ENCODE results near the gene MAN1C1.
"Not testable (repeated sequence)": the region's sequence is repeated elsewhere in the genome, so short reads cannot be mapped to it uniquely, and the experiment has no call there.

Gene MAN1C1

DNA sequence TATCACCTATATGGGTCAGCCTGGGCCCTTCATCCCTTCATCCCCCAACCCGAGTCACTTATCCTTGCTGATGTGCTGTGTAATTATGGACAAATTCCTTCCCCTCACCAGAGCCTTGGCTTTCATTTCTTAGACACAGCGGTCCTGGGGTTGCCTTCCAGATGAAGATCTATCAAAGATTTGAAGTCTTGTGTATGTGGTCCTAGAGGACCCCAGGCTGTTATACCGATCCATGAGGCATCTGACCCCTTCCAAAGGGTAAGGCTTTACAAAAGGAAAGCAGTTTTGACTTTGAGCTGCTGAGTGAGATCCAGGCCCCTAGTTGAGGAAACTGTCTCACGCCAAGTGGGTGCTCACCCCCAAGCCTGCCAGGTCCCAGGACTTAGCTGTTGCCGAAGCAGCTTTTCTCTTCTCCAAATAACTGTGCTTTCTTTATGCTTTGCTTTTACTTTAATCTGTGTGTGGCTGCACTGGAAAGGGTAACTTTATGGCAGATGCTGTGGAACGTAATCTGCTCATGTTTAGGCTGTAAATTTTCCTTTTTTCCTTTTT lies 37.6 kb downstream of the MAN1C1 start:
- no peak for DNase-seq

DNA sequence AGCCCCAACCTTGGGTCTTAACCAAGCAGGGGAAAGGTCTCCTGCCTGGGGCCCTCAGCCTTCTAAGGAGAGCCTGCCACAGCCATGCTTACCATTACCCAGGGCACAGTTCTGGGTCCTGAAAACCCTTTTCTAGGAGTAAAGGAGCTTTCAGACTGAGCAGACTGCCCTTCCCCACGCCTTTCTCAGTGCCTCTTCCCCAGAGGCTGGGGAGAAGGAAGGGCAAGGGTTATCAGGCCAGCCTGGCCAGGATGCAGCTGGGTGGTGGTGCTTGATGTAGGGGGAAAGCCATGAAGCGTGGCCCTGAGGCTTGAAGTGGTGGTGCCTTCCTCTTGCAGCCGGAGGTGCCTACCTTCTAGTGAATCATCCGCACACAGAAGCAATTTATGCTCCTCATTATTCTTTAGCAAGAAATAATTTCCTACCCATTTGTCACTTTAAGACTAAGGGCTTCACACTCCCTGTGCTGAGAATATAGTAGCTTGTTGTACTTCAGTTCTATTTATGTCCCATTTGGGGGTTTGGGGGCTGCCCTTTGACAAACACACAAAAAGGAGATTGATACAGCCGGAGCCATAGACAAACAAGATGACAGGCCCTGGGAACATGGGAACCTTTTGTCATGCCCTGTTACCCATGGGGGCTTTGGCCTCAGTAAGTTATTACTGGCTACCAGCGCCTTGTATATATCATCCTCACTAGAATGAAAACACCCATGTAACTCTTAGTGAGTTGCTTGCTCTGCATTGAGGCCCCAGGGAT lies 40.7 kb downstream of the MAN1C1 start:
- no peak for DNase-seq

DNA sequence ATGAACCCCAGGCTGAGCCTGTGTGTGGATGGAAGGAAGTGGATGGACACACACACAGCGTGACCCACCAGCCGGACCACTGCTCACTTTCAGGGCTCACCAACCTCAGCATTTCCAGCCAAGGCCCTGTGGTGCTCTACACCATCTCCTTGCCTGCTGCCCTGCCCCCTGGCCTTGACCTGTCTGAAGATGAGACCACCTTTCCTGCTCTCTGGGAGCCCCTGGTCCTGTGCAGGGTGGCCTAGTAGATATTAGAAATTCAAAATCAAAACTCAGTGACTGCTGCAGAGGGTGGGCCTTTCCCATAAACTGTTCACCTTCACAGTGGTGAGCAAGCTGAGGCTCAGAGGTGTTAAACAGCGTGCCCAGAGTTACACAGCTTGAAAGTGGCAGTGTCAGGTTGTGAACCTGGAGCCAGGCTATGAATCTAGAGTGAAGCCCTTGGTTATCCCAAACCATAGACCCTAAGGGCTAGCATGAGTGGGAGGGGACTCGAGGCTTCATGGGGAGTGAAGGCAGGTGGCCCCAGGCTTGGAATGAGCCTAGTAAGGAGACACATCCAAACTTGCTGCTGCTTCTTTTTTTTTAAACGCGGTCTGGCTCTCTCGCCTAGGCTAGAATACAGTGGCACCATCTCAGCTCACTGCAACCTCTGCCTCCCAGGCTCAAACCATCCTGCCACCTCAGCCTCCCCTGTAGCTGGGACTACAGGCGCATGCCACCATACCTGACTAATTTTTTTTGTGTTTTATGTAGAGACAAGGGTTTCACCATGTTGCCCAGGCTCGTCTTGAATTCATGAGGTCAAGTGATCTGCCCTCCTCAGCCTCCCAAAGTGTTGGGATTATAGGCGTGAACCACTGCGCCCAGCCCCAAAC lies 41.5 kb downstream of the MAN1C1 start:
- DNase-seq = no peak

DNA sequence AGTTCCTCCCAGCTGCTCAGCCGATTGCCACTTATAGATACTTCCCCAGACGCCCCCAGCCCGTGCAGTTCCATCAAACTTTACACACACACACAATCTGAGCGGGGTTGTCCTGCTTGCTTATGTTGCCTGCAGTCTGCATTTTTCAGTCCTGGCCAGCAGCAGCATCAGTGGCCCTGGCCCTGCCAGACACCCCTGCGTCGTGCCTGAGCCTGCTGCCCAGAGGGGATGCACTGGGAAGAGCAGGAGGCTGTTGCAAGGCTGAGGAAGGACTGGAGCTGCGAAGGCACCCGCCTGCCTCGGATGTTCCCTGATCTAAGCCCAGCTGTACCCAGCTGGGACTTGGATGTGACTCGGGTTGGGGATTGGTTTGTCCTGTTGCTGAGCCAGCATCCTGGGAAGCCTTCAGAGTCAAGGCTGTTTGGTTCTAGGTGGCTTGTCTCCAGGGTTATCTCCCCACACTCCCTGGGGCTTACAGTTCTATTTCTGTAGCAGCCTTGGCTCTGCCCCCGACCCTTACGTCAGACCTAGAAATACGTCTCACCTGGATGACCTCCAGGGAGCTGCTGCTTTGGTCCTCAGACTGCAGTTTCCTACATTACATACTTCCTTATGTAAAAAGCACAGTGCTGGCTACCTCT lies 42.3 kb downstream of the MAN1C1 start:
- DNase-seq = no peak

DNA sequence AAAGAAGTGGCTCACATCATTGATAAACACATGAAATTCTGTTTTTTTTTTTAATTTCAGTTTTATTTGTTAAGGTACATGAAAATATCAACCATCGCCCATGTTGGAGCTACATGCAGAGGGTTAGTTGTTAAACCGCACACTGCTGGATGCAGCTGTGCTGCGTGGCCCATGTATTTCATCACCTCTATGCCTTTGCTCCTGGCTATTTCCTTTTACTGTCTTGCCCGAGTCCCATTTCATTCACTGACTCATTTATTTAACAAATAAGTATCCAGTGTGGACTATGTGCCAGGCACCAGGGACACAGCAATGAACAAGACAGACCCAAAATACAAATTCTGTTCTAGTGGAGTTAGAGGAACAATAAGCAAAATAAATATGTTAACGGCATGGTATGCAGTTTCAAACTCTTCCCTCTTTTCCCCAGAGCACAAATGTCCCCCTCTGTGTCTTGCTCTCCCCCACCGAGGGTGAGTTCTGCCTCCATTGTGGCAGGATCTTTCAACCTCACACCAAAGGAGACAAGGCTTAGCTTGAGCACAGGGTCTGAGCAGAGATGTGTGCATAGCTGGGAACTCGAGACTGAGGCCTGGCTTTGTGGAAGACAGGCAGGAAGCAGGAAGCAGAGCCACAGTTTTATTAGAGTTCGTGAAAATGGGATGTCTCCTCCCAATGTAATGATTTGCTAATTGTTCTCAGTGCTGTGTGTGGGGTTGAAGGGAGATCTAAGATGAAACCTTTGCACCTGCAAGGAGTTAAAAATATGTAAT lies 44.6 kb downstream of the MAN1C1 start:
- no peak for DNase-seq

DNA sequence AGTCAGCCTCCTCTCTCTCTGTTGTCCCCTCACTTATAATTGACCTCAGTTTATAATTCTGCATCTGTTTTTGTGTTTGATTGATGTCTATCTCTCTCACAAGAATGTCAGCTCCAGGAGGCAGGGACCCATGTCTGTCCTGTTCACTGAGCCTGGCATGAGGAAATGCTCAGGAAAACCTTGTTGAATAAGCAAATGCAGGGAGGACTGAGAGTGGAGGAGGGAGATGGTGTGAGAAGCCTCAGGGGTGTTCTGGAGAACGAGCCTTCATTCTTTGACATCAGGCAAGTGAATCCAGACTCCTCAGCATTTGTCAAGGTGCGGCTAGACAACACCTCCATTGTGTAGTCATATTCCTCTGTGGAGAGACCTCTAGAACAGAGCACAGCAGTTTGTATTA lies 45.5 kb downstream of the MAN1C1 start:
- DNase-seq = no peak

DNA sequence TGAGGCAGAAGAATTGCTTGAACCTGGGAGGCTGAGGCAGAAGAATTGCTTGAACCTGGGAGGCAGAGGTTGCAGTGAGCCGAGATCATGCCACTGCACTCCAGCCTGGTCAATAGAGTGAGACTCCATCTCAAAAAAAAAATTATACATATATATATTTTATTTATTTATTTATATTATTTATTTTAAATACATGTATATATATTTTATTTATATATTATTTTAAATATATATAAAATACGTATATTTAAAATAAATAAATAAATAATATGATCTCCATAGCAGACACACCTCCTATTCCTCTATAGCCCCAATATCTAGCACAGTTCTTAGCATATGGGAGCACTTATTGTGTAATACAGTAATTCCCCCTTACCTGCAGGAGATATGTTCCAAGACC lies 46.4 kb downstream of the MAN1C1 start:
- not testable (repeated sequence) for DNase-seq

DNA sequence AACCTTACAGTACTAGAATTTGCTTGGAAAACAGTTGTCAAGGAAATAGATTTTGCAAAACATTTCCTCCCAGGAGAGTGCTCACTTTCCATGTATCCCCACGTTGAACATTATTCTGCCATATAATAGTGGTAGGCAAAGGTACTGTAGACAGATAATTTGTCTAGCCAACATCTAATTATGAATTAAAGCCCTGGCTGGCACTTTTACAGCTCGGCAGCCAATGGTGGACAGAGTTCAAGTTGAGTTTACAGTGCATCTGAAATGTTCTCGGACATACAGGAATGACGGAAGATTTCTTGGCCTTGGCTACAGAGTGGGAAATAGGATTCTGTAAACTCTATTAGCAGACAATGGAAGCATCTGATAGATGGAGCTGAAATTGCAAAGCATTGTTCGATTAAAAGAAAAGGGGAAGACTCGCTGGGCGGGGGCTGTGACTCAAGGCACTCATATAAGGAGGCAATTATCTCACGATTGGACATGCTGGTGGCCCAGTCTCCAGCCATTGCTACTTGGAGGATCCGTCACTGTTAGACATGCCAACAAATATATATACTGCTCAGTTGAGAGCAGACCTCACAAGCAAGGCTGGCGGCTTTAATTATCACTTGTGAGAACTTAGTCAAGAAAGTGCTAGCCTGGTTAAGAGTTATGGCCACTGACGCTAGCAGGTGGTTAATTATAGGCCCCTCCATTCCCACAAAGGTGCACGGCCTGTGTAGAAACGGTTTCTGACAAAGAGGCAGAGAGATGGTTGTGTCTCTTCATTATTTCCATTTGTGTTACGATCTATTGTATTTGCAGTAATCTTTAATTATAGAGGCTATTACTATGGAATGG lies 48.0 kb downstream of the MAN1C1 start:
- DNase-seq = no peak

DNA sequence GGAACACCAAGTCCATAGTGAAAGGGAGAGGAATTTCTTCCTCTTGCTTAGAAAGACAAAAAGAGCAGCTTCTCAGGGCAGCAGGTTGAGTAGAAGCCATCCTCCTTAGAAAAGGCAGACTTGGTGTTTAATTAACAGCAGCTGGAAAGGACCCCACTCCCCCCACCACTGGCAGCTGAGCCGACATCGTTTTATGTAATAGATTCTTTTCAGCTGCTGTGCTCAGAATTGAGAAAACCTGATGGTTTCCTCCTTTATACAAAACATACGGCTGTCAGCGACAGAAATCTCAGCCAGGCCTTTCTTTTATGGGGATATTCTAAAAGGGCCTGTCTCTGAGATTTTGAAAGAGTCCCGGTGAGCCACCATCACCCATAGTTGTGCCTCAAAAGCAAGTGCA lies 49.9 kb downstream of the MAN1C1 start:
- no peak for DNase-seq

DNA sequence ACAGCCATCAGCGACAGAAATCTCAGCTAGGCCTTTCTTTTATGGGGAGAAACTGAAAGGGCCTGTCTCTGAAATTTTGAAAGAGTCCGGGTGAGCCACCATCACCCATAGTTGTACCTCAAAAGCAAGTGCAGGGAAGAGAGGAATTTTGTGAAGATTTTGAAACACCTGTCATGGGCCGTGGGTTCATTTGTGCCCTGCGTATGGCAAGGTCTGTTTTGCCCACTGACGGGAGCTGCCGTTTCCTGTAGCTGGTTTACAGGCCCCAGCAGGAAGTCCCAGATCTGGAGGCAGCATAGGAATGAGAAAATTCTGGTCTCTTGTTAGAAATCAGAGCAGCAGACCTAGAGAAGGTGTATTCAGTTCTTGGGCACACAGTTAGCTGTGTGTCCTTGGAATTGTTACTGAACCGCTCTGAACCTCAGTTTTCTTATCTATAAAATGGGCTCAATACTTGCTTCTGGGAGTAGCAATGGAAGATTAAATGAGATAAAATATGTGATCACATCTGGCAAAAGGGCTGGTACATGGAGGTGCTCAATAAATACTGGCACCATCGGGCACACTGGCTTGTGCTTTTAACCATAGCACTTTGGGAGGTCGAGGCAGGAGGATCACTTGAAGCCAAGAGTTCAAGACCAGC lies 52.5 kb downstream of the MAN1C1 start:
- no peak for DNase-seq

DNA sequence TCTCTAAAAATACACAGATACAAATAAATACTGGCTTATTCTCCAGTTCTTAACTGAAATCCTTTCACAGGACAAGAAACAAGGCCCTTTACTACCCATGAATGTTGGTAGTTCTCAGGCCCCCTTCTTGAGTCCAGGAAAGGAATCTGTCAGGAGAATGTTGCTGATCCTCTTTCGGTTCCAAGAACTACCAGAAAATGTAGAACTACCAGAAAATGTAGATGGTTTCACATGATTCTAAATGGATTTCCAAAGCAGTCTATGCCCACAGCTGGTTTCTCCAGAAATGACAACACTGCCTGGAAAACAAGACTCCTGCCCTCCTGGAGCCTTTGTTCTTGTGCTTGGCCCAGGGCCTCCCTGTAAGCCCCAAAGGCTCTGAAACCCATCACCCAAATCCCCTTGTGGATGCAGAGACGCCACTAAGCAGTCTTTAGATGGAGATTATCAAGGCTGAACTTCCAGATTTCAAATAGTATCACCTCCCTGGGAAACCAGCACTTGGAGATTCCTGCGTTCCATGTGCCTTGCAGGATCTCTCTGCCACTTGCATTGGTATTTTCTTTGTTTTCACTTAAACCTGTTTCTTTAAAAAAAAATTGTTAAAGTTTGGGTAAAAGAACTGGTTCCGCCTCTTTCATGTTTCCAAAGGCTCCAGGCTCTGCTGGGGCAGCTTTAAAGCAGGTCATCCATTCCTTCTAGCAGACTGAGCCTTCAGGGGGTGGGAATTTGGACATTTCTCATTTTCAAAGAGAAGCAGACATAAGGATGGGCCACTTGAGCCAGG lies 53.4 kb downstream of the MAN1C1 start:
- no peak for DNase-seq

DNA sequence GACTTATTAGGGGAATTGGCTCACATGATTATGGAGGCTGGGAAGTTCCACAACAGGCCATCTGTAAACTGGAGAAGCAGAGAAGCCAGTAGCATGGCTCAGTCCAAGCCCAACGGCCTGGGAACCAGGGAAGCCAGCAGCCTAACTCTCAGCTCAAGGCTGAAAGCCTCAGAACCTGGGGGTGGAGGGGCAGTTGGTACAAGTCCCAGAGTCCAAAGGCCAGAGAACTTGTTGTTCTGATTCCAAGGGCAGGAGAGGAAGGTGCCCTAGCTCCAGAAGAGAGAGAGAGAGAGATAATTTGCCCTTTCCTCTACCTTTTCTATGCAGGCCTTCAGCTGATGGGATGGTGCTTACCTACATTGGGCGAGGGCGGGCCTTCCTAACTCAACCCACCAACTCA lies 55.3 kb downstream of the MAN1C1 start:
- DNase-seq = no peak

DNA sequence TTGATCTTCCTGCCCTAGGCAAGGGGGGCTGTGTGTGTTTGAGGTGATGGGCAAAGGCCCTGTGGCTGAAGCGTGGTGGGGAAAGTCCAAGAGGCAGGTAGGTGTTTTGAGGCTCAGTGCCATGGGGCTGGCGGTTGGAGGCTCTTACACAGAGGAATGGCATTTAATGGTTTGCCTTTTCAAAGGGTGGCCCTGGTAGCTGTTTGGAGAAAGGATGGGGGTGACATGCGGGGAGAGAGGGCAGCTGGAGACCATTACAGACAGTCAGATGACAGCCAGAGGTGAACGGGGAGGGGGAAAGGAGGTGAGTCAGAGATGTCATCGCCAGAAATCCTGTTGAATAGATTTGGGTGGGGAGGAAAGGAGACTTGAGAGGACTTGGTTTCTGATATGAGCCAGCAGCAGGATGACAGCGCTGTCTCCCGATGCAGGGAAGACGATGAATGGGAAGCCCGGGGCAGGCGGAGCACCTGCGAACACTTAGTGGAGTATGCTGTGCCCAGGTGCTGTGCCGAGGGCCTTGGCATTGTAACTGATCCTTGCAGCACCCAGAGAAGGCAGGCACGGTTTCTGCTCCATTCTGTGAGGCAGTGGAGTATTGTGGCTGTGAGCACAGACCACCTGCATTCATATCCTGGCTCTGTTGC lies 56.3 kb downstream of the MAN1C1 start:
- no peak for DNase-seq

DNA sequence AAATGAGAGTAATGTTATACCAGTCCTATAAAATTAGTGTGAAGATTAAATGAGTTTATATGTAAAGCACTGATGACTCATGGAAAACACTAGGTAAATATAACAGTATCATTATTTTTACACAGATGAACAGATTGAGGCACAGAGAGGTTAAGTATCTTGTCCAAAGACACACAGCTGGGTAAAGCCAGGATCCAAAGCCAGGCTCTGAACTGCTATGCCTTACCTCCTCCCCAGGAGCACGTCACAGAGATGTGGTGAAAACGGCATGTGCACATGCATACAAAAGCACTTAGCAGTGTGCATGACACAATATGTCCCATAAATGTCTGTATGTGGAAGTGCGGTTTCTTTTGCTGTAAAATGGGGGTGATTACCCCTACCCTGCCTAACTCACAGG lies 56.9 kb downstream of the MAN1C1 start:
- DNase-seq = no peak

DNA sequence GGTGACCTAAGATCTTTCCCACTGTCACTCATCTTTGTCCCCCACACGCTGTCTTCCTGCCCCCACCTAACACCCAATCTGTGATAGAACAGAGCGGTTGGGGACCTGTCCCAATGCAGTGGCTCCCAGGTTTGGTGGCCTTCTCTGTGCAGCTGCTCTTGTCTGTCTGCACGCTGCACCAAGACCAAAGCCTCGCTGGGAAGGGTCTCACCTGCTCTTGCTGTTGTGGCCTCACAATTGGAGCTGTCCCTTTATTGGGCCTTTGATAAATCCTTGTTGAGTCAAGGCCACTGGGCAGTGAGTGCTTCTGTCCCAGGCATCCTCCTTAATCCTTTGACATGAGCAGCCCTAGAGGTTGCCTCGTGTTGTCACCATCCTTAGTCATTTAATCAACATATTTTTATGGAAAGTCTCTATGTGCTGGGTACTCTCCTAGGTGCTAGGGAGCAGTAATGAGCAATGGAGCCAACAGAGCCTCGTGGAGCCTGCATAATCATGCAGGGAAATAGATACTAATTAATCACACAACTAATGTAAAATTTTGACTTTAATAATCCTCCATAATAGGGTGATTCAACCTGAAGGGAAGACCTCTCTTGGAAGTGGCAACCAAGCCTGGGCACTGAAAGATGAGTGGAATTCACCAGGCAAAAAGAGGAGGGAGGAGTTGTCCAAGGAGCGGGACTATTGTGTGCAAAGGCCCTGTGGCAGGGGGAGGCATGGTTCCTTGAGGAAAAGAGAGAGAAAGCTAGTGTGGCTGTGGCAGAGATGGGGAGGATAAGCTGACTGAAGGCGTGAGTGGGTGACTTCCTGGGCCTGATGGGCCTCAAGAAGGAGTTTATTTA lies 57.6 kb downstream of the MAN1C1 start:
- DNase-seq = no peak

DNA sequence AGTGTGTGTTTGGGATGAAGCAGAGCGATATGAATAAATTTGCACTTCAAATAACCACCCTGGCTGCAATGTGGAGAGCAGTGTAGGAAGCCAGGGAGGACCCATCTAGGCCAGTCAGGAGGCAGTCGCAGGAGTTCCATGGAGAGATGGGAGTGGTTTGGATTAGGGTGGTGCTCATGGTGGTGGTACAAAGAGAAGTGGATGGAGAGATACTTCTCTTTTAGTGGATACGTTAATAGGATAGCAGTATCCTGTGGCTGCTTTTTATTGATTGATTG lies 58.2 kb downstream of the MAN1C1 start:
- no peak for DNase-seq

DNA sequence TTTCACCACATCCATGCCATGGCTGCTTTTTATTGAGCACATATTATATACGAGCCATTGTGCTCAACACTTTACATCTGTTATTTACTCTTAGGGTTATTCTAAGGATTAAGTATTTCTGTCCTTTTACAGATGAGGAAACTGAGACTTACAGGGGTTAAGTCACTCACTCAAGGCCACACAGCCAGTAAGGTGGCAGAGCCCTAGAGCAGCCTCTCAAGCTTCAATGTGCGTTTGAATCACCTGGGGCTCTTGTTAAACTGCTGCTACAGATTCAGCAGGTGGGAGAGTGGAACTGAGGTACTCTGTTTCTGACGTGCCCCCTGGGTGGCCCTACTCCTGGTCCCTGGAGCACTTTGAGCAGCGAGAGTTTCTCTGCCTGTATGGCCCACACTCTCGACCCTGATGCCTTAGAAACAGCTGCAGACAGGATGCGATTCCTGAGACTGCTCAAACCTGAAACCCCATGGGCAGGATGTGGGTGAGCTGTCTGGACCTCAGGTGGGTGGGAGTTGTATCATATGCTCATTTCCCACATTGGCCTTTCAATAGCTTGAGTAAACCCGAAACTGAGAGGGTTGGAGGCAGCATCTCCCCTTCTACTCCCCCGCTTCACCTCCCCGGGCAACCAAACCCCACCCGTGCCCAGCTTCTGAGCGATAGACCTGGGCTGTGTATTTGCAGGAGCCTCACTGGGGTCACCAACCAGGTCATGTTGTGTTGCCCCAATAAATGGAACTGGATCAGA lies 59.3 kb downstream of the MAN1C1 start:
- no peak for DNase-seq

All from amygdala (tissue), 56 donors.